ENCODE results near the gene FNTB. TPM values are rescaled to one million over a fixed set of nuclear protein-coding genes. Genes with fewer than 3 reads are reported as not detected.

FNTB gene
- total RNA-seq, 1 experiment from 2014 or later, result 20.7 TPM

DNA sequence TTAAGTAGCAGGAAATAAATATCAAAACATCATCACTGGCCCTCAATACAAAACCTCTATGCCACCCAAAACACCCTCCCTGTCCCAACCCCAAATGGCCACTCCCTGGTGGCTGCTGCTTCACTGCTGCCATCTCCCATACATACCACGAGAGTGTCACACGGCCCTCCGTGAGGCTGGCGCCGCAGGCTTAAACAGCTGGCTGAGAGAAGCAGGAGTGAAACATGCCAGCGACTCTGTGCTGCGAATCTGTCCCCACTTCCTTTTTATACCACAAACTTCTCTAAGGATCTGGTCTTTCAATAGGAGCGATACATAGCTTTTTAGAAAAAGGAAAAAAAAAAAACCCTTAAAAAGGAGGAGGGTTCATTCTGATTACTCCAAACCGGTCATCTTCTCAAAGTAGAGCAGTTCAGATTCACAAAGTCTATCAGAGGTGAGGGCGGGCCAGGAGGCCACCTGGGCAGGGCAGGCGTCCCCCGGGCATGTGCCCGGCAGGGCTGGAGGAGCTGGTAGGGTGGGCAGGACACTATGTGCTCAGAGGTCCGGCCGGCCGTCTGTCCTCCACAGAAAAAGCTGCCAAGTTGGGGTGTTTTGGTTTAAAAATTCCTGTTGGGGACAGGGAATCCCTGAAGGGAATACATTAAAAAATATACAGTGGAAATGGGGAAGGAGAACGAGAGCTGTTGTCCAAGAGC, 89.1 kb downstream of the FNTB start:
- Mint-ChIP-seq H3K9me3 (no peaks in the 10 kb centered on the region), H3K27me3 (ENCODE audit: low read depth) (no peaks in the 10 kb centered on the region; the same call in 1 of the 2 replicates), H3K4me3 (no peak overlapping the region), H3K4me1 (peaks cover 5 to 8% of the 10 kb centered on the region in 2 experiments; a peak in 3 of 4 replicates), H3K36me3 (ENCODE audit: insufficient read depth in 1 of 3, low read depth in 3 of 3) (peaks cover 7 to 35% (median 26%) of the 10 kb centered on the region in 3 experiments; a peak in 6 of 7 replicates), H3K27ac (peak overlapping the region in 1 of 3 experiments; percentile 9; a peak in 1 of 7 replicates)
- H2BK120ac ChIP-seq (ENCODE audit: low read depth, low read length, poor library complexity, severe bottlenecking), result no peak overlapping the region
- no peak overlapping the region for H2AFZ ChIP-seq (ENCODE audit: low read length)
- no peak overlapping the region for H2AK5ac ChIP-seq (ENCODE audit: insufficient read length, low read length)
- no peak overlapping the region for H3K4ac ChIP-seq (ENCODE audit: low read depth, low read length)
- H4K20me1 ChIP-seq (ENCODE audit: control insufficient read depth, insufficient read depth, insufficient read length), result no peaks in the 10 kb centered on the region
- 100% methylated on average over 1 of the region's 17 CpGs for WGBS (ENCODE audit: extremely low coverage, insufficient read length, low lambda C conversion rate)
- no peak overlapping the region for H2BK15ac ChIP-seq (ENCODE audit: low read depth, low read length)
- no peaks in the 10 kb centered on the region for H3K79me1 ChIP-seq (ENCODE audit: insufficient read depth, low read depth, low read length, poor library complexity, severe bottlenecking)
- no peak overlapping the region for H3T11ph ChIP-seq (ENCODE audit: low read length)
- H3K27me3 ChIP-seq (ENCODE audit: insufficient read depth, low read length), result no peaks in the 10 kb centered on the region
- no peak overlapping the region for H3K4me2 ChIP-seq (ENCODE audit: insufficient read depth, insufficient read length, low read length)
- no peak overlapping the region for H3K23ac ChIP-seq (ENCODE audit: insufficient read length, low read depth, low read length)
- H3K9me3 ChIP-seq (ENCODE audit: control insufficient read depth, low read depth, low read length), result no peaks in the 10 kb centered on the region
- H3K9ac ChIP-seq (ENCODE audit: extremely low read depth, insufficient read length, low read length), result no peak overlapping the region
- no peak overlapping the region for H4K8ac ChIP-seq (replicated peaks; ENCODE audit: insufficient read length, low read depth, low read length)
- no peaks in the 10 kb centered on the region for H3K23me2 ChIP-seq (ENCODE audit: insufficient read length, low read depth, low read length, poor library complexity, severe bottlenecking)
- no peak overlapping the region for H3K27ac ChIP-seq (ENCODE audit: insufficient read length, low read depth, low read length)
- H3K14ac ChIP-seq (ENCODE audit: insufficient read depth, low read length), result no peak overlapping the region
- H2BK20ac ChIP-seq (ENCODE audit: low read depth, low read length, poor library complexity, severe bottlenecking), result no peak overlapping the region
- TF ChIP-seq, protein P1, sequence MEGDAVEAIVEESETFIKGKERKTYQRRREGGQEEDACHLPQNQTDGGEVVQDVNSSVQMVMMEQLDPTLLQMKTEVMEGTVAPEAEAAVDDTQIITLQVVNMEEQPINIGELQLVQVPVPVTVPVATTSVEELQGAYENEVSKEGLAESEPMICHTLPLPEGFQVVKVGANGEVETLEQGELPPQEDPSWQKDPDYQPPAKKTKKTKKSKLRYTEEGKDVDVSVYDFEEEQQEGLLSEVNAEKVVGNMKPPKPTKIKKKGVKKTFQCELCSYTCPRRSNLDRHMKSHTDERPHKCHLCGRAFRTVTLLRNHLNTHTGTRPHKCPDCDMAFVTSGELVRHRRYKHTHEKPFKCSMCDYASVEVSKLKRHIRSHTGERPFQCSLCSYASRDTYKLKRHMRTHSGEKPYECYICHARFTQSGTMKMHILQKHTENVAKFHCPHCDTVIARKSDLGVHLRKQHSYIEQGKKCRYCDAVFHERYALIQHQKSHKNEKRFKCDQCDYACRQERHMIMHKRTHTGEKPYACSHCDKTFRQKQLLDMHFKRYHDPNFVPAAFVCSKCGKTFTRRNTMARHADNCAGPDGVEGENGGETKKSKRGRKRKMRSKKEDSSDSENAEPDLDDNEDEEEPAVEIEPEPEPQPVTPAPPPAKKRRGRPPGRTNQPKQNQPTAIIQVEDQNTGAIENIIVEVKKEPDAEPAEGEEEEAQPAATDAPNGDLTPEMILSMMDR (conservative IDR thresholded peaks at IDR 0.05), result no peak
- H3K18ac ChIP-seq (ENCODE audit: insufficient read length, low read depth, low read length), result no peak overlapping the region
- DNase-seq, result no peak
- no peak overlapping the region for H2BK12ac ChIP-seq (ENCODE audit: insufficient read length, low read depth, low read length)
- H4K5ac ChIP-seq (ENCODE audit: insufficient read length, low read depth, low read length), result no peak overlapping the region
- H3K79me2 ChIP-seq (ENCODE audit: insufficient read depth, low read length), result no peaks in the 10 kb centered on the region
- H3K56ac ChIP-seq (ENCODE audit: insufficient read length, low read depth, low read length), result no peak overlapping the region
- no peaks in the 10 kb centered on the region for H3K4me1 ChIP-seq (ENCODE audit: insufficient read depth, low read length)
- H2BK5ac ChIP-seq (ENCODE audit: insufficient read length, low read length), result no peak overlapping the region
- H4K91ac ChIP-seq (ENCODE audit: insufficient read length, low read depth, low read length), result no peak overlapping the region

All from H9 (cell line).